Skin of body (tissue), 2 donors: ENCODE results near the gene ATP8B4. TPM values are rescaled to one million over a fixed set of nuclear protein-coding genes. Genes with fewer than 3 reads are reported as not detected.
"Not testable (repeated sequence)": the region's sequence is repeated elsewhere in the genome, so short reads cannot be mapped to it uniquely, and the experiment has no call there.

Source experiments
- DNase-seq: peaks from one replicate; lab custom pipeline; 2025; lab: John Stamatoyannopoulos, UW
- total RNA-seq: library from RNA; depleted of rRNA; stranded (reverse); fragments of >200 nt; gene quantifications from one replicate; pipeline ENCODE4 v1.2.3, GENCODE V29; 2014

Gene ATP8B4
- total RNA-seq, 1 donor from 2014 or later: 19.5 TPM

- no peak for DNase-seq
These were observed 19.4 kb upstream of the ATP8B4 start for GRCh38 chr15:50138391-50138790.

- DNase-seq: no peak
These were observed 18.9 kb upstream of the ATP8B4 start for GRCh38 chr15:50137893-50138292.

- DNase-seq: no peak
These were observed 18.3 kb upstream of the ATP8B4 start for GRCh38 chr15:50137330-50137761.

GRCh38 chr15:50135031-50135551, 16.1 kb upstream of the ATP8B4 start:
- no peak for DNase-seq

GRCh38 chr15:50134524-50135024, 15.5 kb upstream of the ATP8B4 start:
- DNase-seq: peak; percentile 22

GRCh38 chr15:50132251-50132984, 13.4 kb upstream of the ATP8B4 start:
- DNase-seq: not testable (repeated sequence)

DNA sequence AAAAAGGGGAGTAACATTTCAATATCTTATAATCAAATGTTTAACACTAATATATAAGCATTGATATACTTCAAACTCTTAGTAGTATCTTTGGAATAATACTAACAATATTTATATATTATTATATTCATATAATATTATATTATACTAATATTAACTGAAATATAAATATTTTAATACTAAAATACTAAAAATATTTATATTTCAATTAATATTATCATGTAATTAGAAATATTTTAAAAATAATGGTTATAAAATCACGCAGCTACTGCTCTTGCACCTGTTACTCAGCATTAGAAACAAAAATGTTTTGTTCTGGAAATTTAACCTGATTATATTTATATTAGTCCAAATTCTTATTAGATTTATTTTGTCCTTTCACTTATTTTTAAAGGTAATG, 12.6 kb upstream of the ATP8B4 start:
- no peak for DNase-seq

- DNase-seq: no peak
These were observed 9.2 kb upstream of the ATP8B4 start for GRCh38 chr15:50128266-50128665.

GRCh38 chr15:50127255-50127777, 8.3 kb upstream of the ATP8B4 start:
- DNase-seq: no peak

DNA sequence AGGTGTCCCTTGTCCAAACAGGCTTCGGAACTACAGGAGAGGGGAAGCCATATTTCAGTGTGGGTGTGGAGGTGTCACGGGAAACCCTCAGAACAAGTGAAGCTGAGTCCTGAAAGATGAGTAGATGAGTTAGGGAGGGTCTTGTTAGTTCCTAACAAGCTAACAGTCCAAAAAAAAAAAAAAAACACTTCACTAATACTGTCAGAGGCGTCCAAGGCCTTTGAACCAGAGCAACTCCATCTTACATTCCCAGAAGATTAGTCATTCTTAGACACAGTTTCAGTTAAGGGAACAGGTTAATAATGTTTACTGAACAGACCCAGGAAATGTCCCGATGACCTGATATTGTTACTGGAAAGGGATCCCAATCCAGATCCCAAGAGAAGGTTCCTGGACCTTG, 7.0 kb upstream of the ATP8B4 start:
- DNase-seq: no peak

DNA sequence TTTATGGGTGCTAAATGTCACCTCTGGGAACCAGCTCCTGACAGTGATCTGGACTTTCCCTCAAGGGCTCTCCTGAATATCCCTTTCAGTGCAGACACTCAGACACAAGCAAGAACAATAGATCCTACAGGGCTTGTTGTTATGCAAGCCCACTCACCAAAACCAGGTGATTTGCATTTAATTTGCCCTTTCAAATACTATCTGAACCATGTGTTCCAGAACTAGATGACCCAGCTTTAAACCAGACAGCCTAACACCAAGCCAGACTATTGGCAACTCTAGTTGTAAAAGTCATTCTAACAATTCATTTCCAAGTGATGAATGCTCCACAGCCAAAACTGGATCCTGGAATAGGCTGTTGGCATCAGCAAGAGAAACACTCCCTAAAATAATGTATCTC, 5.6 kb upstream of the ATP8B4 start:
- DNase-seq: peak; percentile 52

DNA sequence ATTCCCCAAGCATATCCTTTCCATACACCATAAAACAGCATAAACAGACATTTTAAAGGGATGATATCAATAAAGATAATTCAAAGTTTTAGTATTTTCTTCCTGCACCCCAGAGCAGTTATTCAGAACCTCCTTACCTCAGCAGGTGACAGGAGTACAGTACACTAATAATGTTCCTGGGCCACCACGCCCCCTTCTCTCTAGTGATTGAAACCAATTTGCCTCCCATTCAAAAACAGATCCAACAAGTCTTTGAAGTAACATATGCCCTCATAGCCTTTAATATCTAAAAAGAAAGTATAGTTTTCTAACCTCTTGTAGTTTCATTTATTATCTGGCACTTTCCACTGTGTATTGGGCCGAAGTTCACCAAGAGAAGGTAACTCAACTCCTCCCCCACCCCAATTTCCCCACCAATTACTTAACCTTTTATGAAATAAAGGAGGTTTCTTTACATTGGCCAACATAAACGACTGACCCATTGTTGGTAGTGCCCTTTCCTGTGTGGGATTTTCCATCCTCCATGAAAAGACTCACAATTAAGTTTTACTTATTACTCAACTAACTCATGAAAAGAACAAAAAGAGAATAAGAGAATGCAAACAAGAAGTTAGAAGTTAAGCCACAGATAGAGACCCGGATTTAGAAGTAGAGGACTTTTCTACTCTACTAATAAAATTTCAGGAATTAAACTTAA, 5.0 kb upstream of the ATP8B4 start:
- no peak for DNase-seq

DNA sequence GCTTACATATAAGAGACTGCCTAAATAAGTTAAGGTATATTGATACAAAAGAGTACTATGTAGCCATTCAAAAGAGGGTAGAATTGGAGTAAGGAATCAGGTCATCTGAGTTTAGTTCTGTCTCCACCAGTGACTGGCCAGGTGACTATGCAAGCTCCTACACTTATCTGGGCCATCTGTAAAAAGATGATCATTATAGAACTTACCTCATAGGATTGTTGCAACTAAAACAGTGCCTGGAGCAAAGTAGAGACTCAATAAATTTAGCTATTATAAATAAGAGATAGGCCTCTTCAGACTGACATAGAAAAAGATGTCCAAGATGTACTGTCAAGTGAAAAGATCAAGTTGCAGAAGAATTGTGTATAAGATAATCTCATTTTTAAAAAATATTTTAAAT, 1.7 kb upstream of the ATP8B4 start:
- no peak for DNase-seq

GRCh38 chr15:50117431-50118027, 1.5 kb downstream of the ATP8B4 start:
- no peak for DNase-seq

DNA sequence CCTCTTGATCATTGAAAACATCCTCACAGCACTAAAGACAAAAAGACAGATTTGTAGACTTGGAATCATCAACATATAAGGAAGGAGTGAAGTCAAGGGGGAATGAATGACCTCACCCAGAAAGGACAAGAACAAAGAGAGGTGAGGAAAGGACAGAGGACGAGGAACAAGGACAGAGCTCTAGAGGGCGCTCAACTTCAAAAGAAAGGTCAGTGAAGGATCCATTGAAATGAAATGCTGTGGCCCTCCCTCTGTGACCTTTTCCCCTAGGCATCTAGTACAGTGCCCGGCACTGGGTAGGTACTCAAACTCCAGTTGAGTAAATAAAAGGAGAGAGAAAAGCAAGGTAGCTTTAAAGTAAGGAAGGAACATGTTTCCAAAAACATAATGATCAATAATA, 2.6 kb downstream of the ATP8B4 start:
- no peak for DNase-seq

- DNase-seq: no peak
These were observed 4.8 kb downstream of the ATP8B4 start for GRCh38 chr15:50113992-50114780.

DNA sequence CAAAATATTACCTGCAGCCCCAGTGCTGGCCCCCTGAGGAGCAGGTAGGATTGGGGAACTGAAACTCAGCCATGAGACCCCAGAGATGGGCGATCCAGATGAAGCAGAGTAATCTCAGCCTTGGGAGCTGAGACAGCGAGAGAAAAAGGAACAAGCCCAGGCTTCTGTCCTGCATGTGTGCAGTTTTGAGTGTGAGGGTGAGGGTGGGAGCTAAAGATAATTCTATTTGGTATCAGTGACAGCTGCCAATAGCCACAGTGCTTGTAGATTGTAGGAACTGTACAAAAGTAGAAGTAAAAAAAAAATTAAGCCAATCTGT, 5.9 kb downstream of the ATP8B4 start:
- DNase-seq: no peak

DNA sequence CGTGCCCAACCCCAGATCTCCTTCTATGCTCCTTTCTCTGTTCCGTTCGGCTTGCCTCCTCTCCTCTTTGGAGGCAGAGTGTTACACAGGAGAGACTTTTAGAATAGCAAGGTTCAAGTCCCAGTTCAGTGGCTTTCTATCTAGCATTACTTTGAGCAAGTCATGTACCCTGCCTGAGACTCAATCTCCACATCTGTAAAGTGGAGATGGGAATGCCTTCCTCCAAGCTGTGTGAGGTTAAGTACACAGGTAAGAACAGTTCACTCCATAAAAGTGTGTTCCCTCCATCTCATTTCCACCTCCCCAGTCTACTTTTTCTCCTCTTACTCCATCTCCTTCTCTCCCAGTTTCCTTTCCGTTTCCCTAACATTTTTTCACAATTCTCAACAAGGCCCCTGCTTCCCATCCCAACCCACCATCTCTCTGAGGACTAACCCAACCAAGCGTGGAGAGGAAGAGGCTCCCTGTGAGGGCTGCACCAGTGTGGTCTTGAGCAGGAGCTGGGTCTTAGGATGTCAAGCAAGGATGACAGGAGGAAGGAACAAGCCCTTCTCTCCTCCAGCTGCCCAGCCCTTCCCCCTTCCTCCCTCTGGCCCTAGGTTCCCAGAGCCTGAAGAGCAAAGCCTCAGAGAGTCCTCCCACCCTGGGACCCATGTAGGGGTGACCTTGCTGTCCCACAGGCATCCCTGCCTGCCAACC, 6.4 kb downstream of the ATP8B4 start:
- no peak for DNase-seq

GRCh38 chr15:50110285-50110684, 8.7 kb downstream of the ATP8B4 start:
- DNase-seq: no peak

GRCh38 chr15:50109076-50109987, 9.7 kb downstream of the ATP8B4 start:
- DNase-seq: no peak
